Stimulated activated CD4-positive, alpha-beta T cell treated with anti-CD3 and anti-CD28 coated beads, TNF-alpha, amount 100 ng/mL, for 24 hours (primary cell): ENCODE measurements around the gene TOMM6.
"Not testable (repeated sequence)": the region's sequence is repeated elsewhere in the genome, so short reads cannot be mapped to it uniquely, and the experiment has no call there.

Experiments used
- DNase-seq, 3 experiments: peaks; one replicate each; pipeline ENCODE4 v3.0.0-alpha.2; 2020; ENCODE audit warnings: low read depth in 3 of 3

Gene TOMM6

DNA sequence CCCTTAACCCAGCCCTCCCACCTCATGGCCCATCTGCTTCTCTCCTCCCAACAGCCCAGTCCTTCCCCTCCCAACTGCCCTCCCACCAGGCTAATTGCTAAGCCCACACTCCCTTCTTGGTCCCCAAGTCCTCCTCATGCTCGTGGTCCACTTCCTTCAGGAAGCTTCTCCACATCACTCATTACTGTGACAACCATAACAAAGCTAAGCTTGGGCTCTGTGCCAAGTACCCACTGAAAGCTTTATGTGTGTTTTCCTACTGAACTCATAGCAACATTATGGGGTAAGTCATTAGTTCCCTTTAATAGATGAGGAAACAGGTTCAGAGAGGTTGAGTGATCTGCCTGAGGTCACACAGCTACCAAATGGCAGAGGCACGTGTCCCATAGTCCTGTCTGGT, 24.0 kb upstream of the TOMM6 start:
- DNase-seq = no peak

DNA sequence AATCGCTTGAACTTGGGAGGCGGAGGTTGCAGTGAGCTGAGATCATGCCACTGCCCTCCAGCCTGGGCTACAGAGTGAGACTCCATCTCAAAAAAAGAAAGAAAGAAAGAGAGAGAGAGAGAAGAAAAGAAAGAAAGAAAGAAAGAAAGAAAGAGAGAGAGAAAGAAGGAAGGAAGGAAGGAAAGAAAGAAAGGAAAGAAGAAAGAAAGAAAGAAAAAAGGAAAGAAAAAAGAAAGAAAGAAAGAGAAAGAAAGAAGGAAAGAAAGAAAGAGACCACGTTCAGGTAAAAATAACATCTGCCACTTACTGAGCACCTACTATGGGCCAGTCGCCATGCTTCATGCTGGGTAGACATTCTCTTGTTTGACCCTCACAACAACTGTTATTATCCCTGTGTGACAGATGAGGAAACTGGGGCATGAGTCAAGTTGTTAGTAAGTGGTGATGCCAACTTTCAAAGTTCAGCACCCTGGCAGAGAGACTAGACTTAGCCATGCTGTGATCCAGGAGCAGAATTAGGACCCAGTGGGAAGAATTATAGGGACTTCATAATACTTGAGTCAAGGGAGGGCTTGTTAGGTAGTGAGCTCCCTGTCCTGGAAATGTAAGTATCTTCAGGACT, 21.3 kb upstream of the TOMM6 start:
- DNase-seq = not testable (repeated sequence)

DNA sequence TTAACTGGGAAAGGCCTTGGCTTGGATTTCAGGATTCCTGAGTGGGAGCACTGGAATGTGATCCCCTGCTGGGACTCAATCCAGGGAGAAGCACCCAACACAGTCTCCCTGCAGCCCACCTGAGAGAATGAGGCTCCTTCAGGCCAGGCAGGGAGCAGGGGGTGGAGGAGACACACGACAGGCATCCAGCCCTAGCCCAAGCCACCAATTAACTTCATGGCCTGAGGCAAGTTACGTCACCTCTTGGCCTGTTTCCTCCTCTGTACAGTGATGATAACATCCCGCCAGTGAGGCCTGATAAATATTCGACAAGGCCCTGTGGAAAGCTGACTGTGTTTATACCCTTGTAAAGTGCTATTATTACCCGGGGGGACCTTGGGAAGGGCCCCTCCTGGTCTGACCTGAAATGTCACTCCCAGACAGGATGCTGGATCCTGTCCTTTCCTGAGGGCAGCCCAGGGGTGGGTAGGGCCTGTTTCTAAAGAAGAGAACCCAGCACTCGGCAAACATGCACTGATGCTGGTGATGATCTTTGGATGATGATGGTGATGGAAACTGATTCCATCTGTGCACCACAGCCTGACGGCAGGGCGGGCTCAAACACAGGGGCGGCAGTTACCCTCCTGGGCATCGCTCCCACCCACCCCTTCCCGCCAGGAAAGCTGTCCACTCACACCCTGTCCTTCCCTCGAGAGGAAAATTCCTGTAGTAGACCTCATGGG, 20.2 kb upstream of the TOMM6 start:
- DNase-seq = no peak

DNA sequence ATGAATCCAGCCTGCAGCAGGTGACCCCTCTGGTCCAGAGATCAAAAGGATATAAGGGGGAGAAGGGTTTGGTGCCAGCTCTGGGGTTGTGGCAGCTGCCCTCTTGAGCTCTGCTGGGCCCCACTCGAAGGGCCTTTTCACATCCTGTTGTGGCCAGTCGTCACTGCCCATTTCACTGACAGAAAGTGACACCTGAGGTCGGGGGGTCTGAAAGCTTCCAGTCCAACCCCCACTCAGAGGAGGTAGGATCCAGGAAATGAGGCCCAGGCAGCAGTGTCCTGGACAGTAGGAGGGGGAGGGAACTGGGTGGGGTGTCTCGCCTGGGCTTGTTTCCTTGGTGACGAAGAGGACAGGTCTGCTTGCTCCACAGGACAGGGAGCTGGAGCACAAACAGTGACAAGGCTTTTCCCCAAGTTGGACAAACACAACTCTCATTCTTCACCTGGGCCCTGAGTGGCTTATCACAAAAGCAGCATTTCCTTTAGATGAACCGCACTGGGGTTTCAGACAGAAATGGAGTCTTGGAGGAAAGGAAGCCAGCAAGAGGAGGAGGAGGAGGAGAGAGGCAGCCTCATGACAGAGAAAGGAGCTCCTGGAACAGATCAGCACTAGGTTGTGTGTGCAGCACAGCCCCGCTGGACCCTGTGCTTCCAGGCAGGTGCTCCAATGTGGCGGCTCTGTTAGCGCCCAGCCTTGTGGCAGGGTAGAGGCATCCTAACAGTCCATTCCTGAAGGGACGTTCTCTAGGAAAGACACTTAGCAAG, 18.8 kb upstream of the TOMM6 start:
- no peak for DNase-seq

DNA sequence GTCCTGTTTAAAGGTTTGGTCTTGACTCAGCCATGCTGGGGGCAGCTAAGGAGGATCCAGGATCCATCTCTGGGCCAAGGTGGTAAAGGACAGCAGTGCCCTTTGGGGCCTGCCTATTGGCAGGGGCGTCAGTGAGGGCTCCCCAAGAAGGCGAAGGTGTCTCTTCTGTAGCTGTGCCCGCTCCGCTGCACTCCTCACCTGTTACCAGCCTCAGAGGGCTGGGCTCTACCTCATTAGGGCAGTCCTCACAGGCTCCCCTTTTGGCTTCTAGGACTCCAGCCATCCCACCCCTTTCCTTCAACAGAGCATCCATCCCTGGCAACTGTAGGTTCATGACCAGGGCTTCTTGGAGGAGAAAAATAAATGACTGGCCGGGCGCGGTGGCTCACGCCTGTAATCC, 18.1 kb upstream of the TOMM6 start:
- DNase-seq = no peak

DNA sequence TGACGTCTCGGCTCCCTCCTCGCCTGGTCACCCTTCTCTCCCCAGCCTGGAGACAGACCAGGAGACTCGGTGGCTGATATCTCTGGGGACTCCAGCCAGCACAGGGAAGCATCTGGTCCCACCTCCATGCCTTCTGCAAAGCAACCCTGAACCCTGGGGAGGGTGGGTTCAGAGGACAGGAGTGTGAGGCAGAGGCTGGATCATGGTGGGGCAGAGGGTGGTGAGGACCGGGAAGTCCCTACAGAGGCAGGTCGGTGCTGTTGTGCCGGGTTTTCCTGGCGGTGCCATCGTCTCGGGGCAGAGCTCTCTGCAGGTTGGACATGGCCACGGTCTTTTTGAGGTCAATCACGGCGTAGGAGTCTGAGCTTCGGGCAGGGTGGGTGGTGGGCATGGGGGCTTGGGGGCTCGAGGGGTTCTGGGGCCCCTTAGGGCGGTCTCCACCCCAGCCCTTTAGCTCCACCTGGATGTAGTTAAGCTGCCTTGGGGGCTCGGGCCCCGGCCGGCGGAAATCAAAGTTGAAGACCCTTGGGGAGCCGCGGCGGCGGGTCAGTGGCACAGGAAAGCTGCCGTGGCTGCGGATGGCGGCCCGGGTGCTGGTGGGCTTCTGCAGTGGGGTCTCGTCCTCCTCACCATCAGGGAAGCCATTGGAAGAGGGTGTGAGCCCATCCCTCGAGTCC, 17.0 kb upstream of the TOMM6 start:
- no peak for DNase-seq

DNA sequence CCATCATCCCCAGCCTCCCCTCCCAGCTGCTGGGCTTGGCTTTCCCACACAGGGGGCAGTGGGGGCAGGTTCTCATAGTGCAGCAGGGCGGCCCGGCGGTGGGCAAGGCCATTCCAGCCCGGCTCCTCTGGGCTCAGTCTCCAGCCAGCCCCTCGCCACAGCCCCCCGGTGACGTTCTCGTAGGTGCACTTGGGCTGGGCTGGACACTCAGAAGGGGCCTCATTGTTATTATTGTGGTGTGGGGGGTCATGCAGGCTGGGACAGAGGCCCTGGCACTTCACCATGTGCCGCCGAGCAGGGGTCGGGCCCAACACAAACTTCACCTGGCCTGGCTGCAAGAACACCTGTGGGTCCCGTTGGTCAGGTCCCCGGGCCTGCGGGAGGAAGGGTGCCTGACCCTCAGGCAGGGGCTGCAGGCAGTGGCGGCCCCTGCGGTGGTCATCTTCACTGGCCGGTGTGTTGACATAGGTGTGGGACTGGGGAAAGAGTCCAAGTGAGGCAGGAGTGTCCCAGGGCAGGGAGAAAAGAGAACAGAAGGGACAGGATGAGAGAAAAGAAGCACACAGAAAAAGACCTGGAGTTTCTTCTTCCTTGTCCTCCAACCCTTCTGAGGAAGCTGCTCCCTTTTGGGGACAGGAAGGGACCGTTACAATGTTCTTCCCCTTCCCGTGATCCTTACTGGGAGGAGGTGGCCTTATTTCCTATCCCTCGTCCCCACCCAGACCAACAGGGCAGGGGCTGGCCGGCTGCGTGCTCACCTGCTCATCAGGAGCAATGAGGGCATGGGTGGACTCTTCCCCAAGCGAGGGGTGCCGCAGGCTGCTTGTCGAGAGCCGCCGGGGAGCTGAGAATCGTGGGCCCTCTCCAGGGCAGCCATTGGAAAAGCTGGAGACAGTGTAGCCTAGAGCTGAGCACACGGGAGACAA, 16.2 kb upstream of the TOMM6 start:
- DNase-seq = no peak

DNA sequence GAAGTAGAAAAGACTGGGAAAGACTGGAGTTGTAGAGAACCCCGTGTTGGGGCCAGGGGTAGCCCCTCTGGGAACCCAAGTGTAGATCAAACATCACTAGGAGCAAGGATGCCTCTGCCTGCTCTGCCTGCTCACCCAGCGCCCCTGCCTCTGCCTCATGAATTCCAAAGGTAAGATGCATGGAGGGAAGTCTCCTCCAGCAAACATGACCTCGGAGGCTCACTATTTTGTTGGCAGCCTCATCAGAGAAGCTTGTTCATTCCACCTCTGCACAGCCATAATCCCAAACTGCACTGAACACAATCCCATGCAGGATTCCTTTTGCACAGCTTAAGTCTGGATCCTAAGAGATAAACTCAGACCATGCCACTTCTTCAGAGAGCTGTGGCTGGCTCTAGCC, 12.7 kb upstream of the TOMM6 start:
- DNase-seq = no peak

DNA sequence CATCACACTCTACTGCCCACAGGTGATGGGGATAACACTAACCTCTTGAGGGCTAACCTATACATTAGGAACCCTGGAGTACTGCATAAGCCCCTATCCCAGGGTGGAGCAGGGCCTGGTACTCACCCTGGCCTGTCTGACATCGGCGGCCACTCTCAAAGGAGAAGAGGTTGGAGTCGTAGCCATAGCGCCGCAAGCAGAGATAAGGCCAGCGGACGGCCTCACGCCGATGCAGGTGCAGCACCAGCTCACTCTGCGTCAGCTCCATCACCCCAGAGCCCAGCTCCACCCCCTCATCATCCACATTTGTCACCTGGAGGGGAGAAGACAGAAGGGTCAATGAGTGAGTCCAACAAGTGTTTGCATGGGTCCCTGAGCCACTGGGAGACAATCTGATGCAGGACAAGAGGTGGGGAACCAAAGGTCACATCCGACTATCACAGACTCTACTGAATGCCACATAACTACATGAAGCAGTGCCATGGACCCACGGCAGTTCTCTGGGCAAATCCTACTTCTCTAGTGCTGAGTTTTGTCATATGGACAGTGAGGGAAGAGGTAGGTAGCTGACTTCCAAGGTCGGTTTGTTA, 12.1 kb upstream of the TOMM6 start:
- DNase-seq = no peak

DNA sequence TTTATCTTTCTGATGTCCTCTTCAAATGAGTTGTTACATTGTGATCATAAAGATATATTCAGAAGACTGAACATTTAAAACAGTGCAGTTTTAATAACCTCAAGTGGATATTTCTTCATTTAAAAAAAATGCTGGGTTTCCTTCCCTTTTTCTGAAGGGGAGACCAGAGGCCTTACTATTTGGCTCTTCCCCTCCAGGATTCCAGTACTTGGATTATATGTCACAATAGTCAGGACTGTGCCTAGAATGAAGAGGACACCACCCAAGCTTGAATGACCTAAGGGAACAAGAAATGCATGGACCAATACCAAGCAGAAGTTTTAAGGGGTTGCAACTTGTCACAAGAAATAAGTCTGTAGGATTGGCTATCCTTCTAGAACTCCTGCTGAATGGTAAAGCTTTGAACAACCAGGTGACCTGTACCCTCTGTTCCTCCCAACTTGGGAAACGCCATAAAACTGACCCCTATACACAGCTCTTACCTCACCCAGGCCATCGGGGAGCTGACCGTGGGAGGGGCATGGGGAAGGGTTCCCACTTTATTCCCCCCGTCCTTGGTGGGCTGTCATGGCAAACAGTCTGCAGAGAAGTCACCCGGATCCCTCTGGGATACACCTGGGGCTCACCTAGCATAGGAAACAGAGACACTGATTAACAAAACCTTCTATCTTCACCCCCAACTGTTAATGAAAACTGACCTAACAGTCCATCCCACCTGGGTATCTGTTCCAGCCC, 9.8 kb upstream of the TOMM6 start:
- DNase-seq = no peak

DNA sequence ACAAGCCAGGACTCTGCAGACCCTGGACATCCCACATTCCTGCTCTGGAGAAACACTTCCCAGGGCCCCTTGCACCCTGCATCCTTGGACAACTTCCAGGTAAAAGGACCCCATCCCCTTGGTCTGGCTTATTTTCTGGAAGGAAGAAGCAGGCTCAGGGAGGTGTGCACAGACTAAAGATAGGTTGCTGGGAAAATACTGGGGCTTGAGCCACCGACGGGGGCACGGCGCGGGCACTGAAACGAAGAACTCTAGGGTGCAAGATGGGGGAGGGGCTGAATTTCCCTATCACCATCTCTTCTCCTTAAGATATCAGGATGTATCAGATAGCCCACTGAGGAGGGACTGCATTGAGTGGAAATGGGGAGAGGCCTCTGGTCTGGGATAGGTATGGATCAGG, 8.6 kb upstream of the TOMM6 start:
- no peak for DNase-seq

DNA sequence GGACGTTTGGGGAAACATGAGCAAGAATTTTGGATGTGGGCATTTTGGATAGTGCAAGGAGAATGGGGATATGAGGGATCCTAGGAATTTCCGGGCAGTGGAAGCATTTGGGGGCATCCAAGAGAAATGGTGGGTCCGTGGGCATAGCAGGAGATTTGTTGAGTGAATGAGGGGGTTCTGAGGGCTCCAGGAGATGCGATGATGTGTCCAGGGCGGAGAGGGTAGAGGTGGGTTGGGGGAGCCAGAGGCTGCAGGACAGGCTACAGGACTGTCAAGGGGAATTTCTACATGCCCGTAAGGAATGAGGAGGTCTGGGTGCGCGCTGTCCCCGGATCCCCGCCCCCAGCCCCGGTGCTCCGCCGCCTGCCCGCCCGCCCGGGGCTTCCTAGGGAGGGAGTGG, 8.2 kb upstream of the TOMM6 start:
- DNase-seq = no peak

DNA sequence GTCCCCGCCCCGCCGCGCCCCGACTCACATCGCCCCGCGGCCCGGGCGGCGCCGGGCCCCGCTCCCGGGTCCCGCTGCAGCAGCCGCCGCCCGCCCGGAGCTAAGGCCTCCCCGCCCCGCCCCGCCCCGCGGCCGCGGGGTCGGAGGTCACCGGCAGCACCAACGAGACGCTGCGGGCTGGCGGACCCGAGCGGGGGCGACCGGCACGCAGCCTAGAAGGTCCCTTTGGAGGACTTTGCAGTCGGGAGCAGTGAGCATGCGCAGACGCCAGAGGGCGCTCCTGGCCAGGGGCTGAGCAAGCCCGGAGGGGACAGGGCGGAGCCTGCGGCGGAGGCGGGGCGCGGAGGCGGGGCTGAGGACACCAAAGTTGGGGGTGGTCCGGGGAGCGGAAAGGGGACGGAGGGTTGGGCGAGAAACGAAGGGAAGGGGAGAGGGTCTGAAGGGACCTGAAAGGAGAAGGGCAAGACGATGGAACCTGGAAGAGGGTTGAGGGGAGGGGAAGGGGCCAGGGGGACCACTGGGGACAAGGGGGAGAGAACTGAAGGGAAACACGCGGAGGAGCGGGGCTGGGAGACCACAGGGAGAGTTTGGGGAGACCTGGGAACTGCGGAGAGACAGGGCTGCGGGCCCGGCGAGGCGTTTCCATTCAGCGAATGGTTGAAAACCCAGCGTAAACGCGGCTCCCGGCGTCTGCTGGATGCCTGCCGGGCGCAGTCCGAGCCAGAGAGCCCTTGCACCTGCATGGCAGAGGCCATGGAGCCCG, 7.5 kb upstream of the TOMM6 start, which contains the start of gene FRS3:
Gene FRS3, minus strand, starts transcription at position 113 of the 763 bp plus-strand sequence. CDS start 2,913 bp downstream, outside the sequence.
- DNase-seq = peak; percentile 98 to 100 (median 99)

DNA sequence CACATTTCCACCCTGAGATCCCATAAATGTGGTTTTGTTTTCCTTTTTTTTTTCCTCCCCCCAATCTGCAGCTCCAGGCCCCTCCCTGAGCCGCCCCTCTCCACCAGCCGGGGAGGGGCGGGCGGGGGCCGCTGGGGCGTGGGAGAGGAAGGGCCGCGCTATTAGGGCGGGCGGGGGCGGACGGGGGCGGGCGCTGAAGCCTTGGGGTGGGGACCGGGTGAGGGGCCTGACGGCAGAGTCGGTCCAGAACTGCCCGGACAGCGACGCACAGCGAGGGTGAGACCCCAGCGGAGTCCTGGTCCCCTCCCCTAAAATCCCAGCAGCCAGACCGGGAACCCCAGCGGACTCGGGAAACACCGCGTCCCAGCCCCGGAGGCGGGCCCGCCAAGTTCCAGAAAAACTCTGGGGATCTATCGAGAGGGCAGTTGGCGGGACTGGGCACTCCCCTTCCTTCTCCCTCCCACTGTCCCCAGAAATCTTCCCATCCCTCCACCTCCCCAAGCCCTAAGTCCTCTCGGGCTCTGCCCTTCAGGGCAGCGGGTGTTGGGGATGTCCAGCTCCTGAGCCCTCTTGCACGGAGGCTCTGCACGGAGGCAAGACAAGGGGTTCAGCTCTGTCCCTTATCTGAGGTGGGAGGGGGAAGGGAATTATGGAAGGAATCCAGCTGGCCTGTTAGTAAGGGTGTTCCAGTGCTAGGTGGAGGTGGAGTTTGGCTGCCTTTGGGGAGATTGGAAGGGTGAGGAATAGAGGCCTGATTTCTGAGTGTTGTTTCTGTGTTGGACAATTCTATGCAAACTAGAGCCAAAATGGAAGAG, 6.7 kb upstream of the TOMM6 start, which contains the start of gene PRICKLE4:
Gene PRICKLE4, plus strand, starts transcription at position 232 of the 815 bp plus-strand sequence. CDS start 2,692 bp downstream, outside the sequence.
- DNase-seq = no peak

DNA sequence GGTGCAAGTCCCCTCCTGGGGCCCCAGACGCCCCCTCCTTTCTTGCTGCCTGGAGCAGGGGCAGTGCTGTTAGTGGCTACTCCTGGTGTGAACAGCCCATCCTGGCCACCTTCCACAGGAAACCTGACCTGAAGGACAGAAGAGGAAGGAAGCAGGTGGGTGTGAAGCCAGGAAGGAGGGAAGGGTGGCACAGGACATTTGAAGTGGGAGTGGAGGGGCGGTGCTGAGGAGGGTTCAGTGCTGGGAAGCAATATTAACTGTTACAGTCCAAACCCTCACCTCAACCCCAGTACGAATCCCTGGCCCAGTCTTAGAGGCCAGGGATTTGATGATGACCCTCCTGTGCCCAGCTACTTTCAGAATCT, 6.1 kb upstream of the TOMM6 start:
- no peak for DNase-seq

DNA sequence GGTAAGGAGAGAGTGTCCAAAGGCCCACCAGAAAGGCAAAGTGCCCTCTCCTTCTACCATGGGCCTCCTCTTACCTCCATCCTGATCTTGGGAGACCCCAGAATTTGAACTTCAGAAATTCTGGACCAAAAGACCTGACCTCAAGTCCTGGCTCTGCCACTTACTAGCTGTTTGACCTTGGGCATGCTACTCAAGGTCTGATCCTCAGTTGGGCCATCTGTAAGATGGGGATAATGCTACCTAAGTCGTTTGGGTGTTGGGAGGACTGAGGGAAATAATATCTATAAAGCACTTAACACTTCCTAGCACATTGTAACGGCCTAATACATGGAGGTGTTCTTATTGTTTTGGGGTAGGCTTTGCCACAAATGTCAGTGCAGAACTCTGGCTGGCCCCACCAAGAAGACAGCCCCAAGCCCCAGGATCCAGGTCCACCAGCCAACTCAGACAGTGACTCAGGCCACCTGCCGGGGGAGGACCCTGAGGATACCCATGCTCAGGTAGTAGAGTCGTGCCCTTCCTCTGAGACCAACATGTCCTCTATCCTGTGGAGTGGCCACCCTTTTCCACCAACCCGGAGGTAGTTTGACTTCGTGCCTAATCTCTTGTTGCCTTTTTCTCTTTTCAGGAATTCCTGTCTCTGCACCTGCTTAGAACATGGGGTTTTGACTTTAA, 4.3 kb upstream of the TOMM6 start:
- no peak for DNase-seq

DNA sequence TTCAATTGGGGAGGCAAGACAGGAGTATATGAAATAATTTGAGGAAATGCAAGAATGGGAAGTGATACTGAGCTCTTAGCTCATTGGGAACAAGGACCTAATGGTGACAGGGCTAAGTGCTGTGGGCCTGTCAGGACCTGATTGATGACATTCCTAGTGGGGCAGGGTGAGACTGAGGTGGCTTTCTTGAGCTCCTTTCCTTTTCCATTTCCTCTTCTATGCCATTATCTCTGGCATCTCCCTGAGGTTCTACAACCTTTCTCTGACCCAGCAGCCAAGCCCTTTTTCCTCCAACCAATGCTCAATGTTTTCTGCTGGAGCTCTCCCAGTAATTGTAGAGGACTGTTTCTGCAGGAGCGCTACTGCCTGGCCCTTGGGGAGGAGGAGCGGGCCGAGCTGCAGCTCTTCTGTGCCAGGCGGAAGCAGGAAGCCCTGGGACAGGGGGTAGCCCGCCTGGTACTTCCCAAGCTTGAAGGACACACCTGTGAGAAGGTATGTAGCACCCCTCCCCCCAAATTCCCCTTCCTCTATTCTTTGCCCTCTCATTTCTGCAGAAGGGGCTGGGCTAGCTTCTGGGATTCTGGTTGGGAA, 2.8 kb upstream of the TOMM6 start:
- DNase-seq = no peak
